Neutrophil (primary cell): Measurements from ENCODE around the gene CNTROB.

Experiments
- H3K27ac ChIP-seq: fragments of 200-600 bp; sonication (generic); 2 replicates; pipeline ENCODE4 v1.5.1; 2016; ENCODE audit warnings: mild to moderate bottlenecking, moderate library complexity
- H3K27me3 ChIP-seq: fragments of 200-600 bp; sonication (generic); 2 replicates; pipeline ENCODE4 v1.6.0; 2016; ENCODE audit warnings: mild to moderate bottlenecking
- H3K36me3 ChIP-seq: fragments of 200-600 bp; sonication (generic); 2 replicates; pipeline ENCODE4 v1.5.1; 2017
- H3K4me1 ChIP-seq, 2 experiments: fragments of 200-600 bp in 1 of 2; sonication (generic) in 1 of 2; 1 replicate in 1 of 2; 2 replicates in 1 of 2; pipeline versions ENCODE4 v1.5.1 to v1.6.1; 2013 to 2016; ENCODE audit warnings: low read depth in 1 of 2, low read length in 1 of 2, mild to moderate bottlenecking in 1 of 2, moderate library complexity in 1 of 2; ENCODE audit not compliant: control insufficient read depth in 1 of 2, insufficient read depth in 1 of 2
- H3K4me3 ChIP-seq, 2 experiments: fragments of 200-600 bp in 1 of 2; sonication (generic) in 1 of 2; 1 replicate in 1 of 2; 2 replicates in 1 of 2; pipeline ENCODE4 v1.5.1; 2013 to 2016; ENCODE audit warnings: low read depth in 1 of 2, low read length in 1 of 2, mild to moderate bottlenecking in 1 of 2, moderate library complexity in 1 of 2
- H3K9me3 ChIP-seq: fragments of 200-600 bp; sonication (generic); 2 replicates; pipeline ENCODE4 v1.5.1; 2016
- CTCF ChIP-seq: fragments of 200-600 bp; sonication (generic); IDR thresholded peaks from 2 replicates; pipeline ENCODE4 v1.5.1; 2016; ENCODE audit warnings: antibody characterized with exemption

The CNTROB gene

DNA sequence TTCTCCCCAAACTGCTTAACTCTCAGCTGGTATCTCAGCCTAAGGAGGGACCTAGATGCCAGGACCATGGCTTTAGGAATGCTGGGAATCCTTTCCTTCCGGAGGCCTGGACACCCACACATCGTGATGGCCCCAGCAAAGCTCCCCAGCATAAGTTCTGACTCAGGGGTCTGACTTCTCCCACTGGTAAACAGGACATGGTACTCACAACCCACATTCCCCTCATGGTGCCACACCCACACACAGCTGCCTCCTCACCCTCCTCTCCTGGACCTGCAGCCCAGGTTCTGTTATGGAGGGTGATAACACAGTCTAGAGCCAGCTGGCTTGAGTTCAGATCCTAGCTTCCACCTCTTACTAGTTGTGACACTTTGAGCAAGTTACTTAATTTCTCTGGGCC, 15.2 kb upstream of the CNTROB start:
- H3K9me3 ChIP-seq = no peaks in the 10 kb centered on the region
- H3K27ac ChIP-seq = peak overlapping the region; percentile 88
- peak overlapping the region; percentile 89 to 98 for H3K4me3 ChIP-seq
- H3K27me3 ChIP-seq = no peaks in the 10 kb centered on the region
- peaks cover 29 to 30% of the 10 kb centered on the region in 2 experiments for H3K4me1 ChIP-seq
- no peak for TF ChIP-seq CTCF
- peaks cover 6% of the 10 kb centered on the region for H3K36me3 ChIP-seq

- Histone ChIP-seq H3K4me1 (peaks cover 29% of the 10 kb centered on the region in 2 experiments), H3K9me3 (no peaks in the 10 kb centered on the region), H3K36me3 (peaks cover 19% of the 10 kb centered on the region), H3K27me3 (no peaks in the 10 kb centered on the region), H3K4me3 (peak overlapping the region; percentile 57 to 60), H3K27ac (peak overlapping the region; percentile 40)
- TF ChIP-seq CTCF = no peak
These were observed 9.6 kb upstream of the CNTROB start for GRCh38 chr17:7922269-7922844.

GRCh38 chr17:7922845-7923628, 9.0 kb upstream of the CNTROB start:
- H3K4me3 ChIP-seq = peak overlapping the region; percentile 57 to 60
- H3K36me3 ChIP-seq = peaks cover 25% of the 10 kb centered on the region
- TF ChIP-seq CTCF = no peak
- H3K4me1 ChIP-seq = peaks cover 29% of the 10 kb centered on the region in 2 experiments
- no peaks in the 10 kb centered on the region for H3K9me3 ChIP-seq
- H3K27me3 ChIP-seq = no peaks in the 10 kb centered on the region
- peak overlapping the region; percentile 40 for H3K27ac ChIP-seq

DNA sequence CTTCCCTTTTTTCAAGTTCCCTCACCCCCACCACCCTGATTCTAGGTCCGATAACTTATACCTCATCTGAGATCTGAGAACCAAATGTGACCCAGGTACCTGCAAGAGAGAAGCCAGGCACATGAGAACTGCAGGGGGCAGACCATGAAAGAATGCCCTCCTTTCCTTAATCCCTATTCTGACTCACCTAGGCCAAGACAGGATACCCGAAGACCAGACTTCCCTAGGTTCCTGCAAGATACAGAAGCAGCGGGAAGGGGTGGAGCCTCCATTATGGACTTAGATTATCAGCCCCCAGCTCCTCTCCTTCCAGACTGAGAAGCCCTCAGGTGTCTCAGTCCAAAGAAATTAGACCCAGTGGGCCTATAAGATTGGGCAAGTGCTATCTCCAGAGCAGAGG, 4.4 kb upstream of the CNTROB start:
- Histone ChIP-seq H3K9me3 (no peaks in the 10 kb centered on the region), H3K4me1 (peaks cover 33 to 45% of the 10 kb centered on the region in 2 experiments), H3K27ac (peak overlapping the region; percentile 23), H3K4me3 (no peak overlapping the region), H3K27me3 (no peaks in the 10 kb centered on the region), H3K36me3 (peaks cover 52% of the 10 kb centered on the region)
- no peak for TF ChIP-seq CTCF

DNA sequence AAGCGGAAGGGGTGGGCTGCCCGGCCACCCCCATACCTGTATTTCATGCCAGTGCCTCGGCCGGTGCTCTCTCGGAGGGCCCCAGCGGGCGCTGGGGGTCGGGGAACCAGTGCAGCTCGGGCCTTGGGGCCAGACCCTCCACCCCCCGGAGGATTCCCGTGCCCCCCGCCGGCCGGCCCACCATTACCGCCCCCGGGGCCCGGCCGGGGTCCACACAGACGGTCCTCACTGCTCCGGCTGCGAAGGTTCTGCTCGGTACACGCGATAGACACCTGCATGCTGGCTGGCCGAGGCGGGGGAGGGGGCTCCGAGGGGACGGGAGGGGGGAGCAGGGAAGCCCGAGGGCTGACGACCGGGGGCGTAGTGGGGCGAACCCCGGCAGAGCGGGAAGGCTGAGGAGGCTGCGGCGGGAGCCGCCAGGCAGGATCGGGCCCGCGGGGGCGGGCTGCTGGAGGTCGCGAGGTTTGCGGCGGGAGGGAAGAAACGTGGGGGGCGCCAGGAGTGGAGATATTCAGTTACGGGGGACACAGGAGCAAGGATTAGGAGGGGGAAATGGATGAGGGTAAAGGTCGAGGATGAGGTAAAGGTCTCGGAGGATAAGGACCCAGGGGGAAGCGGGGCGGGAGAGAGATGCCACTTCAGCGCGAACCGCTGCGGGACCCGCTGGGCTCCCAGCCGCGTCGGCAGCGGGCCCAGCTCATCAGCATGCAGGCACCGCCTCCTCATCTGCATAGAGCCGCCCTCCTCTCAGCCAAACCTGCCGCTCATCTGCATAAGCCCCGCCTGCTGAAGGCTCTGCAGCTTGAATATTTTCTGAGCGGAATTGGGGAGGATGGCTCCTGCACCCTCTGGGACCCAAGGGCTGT, 2.6 kb upstream of the CNTROB start, which contains the start of gene KCNAB3:
KCNAB3 (minus strand) TSS at position 699 of the 866 bp plus-strand sequence; CDS start at position 278, 421 bp downstream.
- Histone ChIP-seq H3K27me3 (no peaks in the 10 kb centered on the region), H3K36me3 (peaks cover 52% of the 10 kb centered on the region), H3K4me1 (peaks cover 27 to 38% of the 10 kb centered on the region in 2 experiments), H3K27ac (peak within 1 kb of the TSS; percentile 94), H3K4me3 (peak within 1 kb of the TSS; percentile 90 to 94), H3K9me3 (no peaks in the 10 kb centered on the region)
- no peak for TF ChIP-seq CTCF
